Upper lobe of left lung (tissue), 6 donors: ENCODE measurements around the gene NUP188. TPM values are rescaled to one million over a fixed set of nuclear protein-coding genes. Genes with fewer than 3 reads are reported as not detected.

Experiments
- ATAC-seq, 2 donors: fragments of 200-7000 bp; cut with Tn5 transposase; one replicate each; pipeline ENCODE4 v1.9.1; 2022; ENCODE audit warnings: mild to moderate bottlenecking in 2 of 2, moderate library complexity in 2 of 2; ENCODE audit not compliant: low FRiP score in 2 of 2
- DNase-seq, 2 donors: peaks; one replicate each; pipeline ENCODE4 v3.0.0-alpha.2; 2019 to 2020
- H3K27ac ChIP-seq, 4 donors: fragments of 200-600 bp; sonication (generic); one replicate each; pipeline ENCODE4 v1.5.1; 2016 to 2019
- H3K27me3 ChIP-seq, 4 donors: fragments of 200-600 bp; sonication (generic); one replicate each; pipeline ENCODE4 v1.5.1; 2017 to 2019
- H3K36me3 ChIP-seq, 4 donors: fragments of 200-600 bp; sonication (generic); one replicate each; pipeline ENCODE4 v1.5.1; 2016 to 2019
- H3K4me1 ChIP-seq, 4 donors: fragments of 200-600 bp; sonication (generic); one replicate each; pipeline ENCODE4 v1.5.1; 2018 to 2019
- H3K4me3 ChIP-seq, 4 donors: fragments of 200-600 bp; sonication (generic); one replicate each; pipeline ENCODE4 v1.5.1; 2017 to 2019; ENCODE audit warnings: mild to moderate bottlenecking in 2 of 4, moderate library complexity in 1 of 4
- H3K9me3 ChIP-seq, 4 donors: fragments of 200-600 bp; sonication (generic); one replicate each; pipeline ENCODE4 v1.5.1; 2018 to 2019
- CTCF ChIP-seq, 6 experiments: fragments of 450-650 bp in 4 of 6; fragments of 200-600 bp in 2 of 6; sonication (generic) in 2 of 6; IDR thresholded peaks; one replicate each; pipeline ENCODE4 v1.5.1; 2016 to 2019; ENCODE audit warnings: antibody characterized with exemption in 6 of 6
- EP300 ChIP-seq, 4 donors: sonication (generic); formaldehyde crosslinking; IDR thresholded peaks; one replicate each; pipeline ENCODE4 v1.5.1; 2017; ENCODE audit warnings: antibody characterized with exemption in 4 of 4, control low read depth in 2 of 4
- POLR2A ChIP-seq, 4 donors: fragments of 450-650 bp; IDR thresholded peaks; one replicate each; pipeline ENCODE4 v1.5.1; 2016 to 2017; ENCODE audit warnings: antibody characterized with exemption in 4 of 4, mild to moderate bottlenecking in 2 of 4
- POLR2AphosphoS5 ChIP-seq, 2 donors: sonication (generic); formaldehyde crosslinking; IDR thresholded peaks; one replicate each; pipeline ENCODE4 v1.5.1; 2017; ENCODE audit warnings: antibody characterized with exemption in 2 of 2
- WGBS, 2 donors: methylation state at CpG; one replicate each; pipeline ENCODE4 v1.1.5; 2017 to 2018; 5-methylcytosine and 5-hydroxymethylcytosine counted together
- total RNA-seq, 6 donors: library from RNA; depleted of rRNA in 4 of 6; stranded (reverse); fragments of >200 nt in 4 of 6; gene quantifications; one replicate each; pipeline versions ENCODE4 v1.1.0 to v1.2.1, GENCODE V29; 2016 to 2021
- donor health status: DM: no; HTN: no; CAD: no; lungs with moderate emphysema.
- donor health status: DM: no; HTN: yes; CAD: no; lungs with severe emphysema.

NUP188 gene
- total RNA-seq, 6 donors from 2014 or later, result 30.4 to 225 (median 50.1) TPM

DNA sequence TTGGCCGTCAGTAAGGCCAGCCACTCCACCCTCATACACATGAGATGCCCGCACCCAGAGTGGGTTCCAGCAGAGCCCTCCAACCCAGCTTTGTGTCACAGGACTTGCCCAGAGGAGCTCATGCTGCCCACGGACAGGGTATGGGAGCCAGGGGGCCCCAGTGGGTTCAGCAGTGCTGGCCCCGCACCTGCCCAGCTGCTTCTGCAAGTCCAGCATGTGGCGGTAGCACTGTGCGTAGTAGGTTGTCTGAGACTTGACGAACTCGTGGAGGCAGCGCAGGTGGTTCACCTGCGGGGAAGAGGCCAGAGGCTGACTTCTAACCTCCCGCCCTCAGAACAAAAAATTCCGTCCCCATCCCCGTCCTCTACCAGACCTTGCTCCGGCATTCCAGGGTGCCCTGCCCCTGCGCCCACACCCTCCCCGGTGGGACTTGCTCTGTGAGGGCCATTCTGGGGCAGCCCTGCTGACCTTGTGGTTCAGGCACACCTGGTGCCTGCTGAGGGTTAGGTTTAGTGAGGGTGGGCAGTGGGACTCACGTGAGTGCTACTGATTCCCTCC lies 62.2 kb downstream of the NUP188 start:
- H3K27me3 ChIP-seq, result no peaks in the 10 kb centered on the region
- no peak overlapping the region for H3K4me3 ChIP-seq
- no peak overlapping the region for H3K27ac ChIP-seq
- 92 to 96% methylated on average over 15 to 16 of the region's 17 CpGs for WGBS, 2 donors
- H3K36me3 ChIP-seq, result peaks cover 29 to 97% (median 77%) of the 10 kb centered on the region in 4 donors
- ATAC-seq, result no peak
- no peaks in the 10 kb centered on the region for H3K9me3 ChIP-seq
- peak in 1 of 2 donors; percentile 61 for DNase-seq
- peaks cover 0 to 9% (median 5%) of the 10 kb centered on the region in 4 donors for H3K4me1 ChIP-seq
- TF ChIP-seq EP300 (IDR thresholded peaks at IDR 0.05), result no peak
- TF ChIP-seq POLR2AphosphoS5 (IDR thresholded peaks at IDR 0.05), result no peak
- TF ChIP-seq POLR2A (IDR thresholded peaks at IDR 0.05), result no peak
- TF ChIP-seq CTCF (IDR thresholded peaks at IDR 0.05), result no peak

DNA sequence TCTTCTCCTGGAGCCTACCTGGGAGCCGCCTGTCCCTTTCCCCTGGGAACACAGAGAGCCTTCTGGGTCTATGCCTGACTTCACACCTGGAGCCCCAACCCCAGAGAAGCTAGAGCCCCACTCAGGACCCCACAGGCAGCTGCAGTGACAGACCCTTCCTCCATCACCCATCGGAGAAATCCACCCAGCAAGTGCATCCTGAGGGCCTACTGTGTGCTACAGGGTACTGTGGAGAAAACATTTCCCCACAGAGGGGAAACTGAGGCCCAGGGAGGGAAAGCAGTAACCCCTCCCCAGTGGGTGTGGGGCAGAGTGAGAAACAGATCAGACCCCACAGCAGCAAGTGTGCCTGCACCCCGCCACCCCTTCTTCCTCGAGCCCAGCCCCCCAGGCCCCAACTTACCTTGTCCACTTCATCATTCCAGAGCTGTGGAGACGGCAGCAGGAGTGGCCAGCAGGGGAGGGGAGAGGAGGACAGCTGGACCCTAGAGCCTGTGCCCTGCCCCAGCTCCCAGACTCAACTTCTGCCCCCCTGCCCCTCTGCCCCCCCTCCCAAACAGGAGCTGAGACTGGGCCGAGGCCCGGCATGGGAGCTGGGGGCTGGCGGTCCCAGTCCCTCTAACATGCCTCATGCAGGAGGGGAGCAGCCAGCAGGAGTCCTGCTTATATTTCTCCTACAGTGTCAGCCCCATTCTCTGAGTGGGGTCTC lies 62.9 kb downstream of the NUP188 start:
- Histone ChIP-seq H3K27me3 (no peaks in the 10 kb centered on the region), H3K27ac (no peak overlapping the region), H3K36me3 (peaks cover 26 to 97% (median 72%) of the 10 kb centered on the region in 4 donors), H3K9me3 (no peaks in the 10 kb centered on the region), H3K4me3 (no peak overlapping the region), H3K4me1 (peaks cover 0 to 9% (median 5%) of the 10 kb centered on the region in 4 donors)
- TF ChIP-seq EP300 (IDR thresholded peaks at IDR 0.05) (no peak), POLR2A (IDR thresholded peaks at IDR 0.05) (no peak), POLR2AphosphoS5 (IDR thresholded peaks at IDR 0.05) (no peak), CTCF (IDR thresholded peaks at IDR 0.05) (no peak)
- WGBS, 2 donors, result 92 to 100% methylated on average over 1 to 8 of the region's 8 CpGs
- no peak for ATAC-seq
- DNase-seq, result peak in 1 of 2 donors; percentile 46

DNA sequence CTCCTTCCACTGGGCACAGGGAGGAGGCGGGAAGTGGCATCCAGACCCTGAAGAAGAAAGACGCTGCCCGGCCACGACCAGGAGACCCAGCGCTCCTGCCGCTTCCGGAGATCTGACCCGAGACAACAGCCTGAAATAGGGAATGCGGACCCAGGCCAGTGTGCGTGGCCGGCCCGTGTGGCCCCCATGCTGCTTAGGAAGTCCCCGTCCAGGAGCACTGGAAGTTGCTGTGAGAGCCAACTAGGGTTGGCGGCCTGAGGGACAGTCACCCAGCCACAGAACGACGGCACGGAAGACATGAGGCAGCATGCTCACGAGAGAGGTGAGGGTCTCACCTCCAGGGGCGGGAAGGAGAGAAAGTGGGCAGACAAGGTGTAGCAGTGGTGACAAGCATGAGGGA lies 63.7 kb downstream of the NUP188 start:
- Histone ChIP-seq H3K27ac (no peak overlapping the region), H3K9me3 (no peaks in the 10 kb centered on the region), H3K27me3 (no peaks in the 10 kb centered on the region), H3K36me3 (peaks cover 26 to 96% (median 64%) of the 10 kb centered on the region in 4 donors), H3K4me1 (peaks cover 0 to 9% (median 5%) of the 10 kb centered on the region in 4 donors), H3K4me3 (no peak overlapping the region)
- TF ChIP-seq POLR2A (IDR thresholded peaks at IDR 0.05) (no peak), CTCF (IDR thresholded peaks at IDR 0.05) (no peak), POLR2AphosphoS5 (IDR thresholded peaks at IDR 0.05) (no peak), EP300 (IDR thresholded peaks at IDR 0.05) (no peak)
- WGBS, 2 donors, result 93 to 95% methylated on average over 16 to 18 of the region's 19 CpGs
- DNase-seq (peak in 1 of 2 donors; percentile 79), ATAC-seq (no peak)

DNA sequence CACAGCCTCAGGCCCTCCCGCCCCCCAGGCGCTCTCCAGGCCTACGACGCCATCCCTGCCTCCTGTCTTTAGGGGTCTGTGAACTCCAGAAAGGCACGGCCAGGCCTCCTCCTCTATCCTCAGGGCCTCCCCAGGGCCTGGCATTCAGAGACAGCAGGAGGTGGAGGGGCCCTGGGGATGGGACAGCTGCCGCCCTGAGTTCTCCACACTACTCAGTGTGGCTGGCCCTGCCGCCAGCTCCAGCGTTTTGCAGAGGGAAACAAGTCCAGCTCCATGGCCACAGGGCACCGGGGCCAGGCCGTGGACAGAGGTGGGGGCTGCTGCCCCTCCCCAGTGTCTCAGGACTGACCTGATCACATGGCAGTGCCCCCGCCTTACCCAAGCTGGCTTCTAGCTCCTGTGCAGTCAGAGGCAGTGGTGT lies 64.3 kb downstream of the NUP188 start:
- TF ChIP-seq POLR2A (IDR thresholded peaks at IDR 0.05) (no peak), EP300 (IDR thresholded peaks at IDR 0.05) (no peak), CTCF (IDR thresholded peaks at IDR 0.05) (no peak), POLR2AphosphoS5 (IDR thresholded peaks at IDR 0.05) (no peak)
- no peak for ATAC-seq
- H3K9me3 ChIP-seq, result no peaks in the 10 kb centered on the region
- H3K27ac ChIP-seq, result no peak overlapping the region
- DNase-seq, result peak in 1 of 2 donors; percentile 72
- no peaks in the 10 kb centered on the region for H3K27me3 ChIP-seq
- peaks cover 0 to 4% (median 1%) of the 10 kb centered on the region in 4 donors for H3K4me1 ChIP-seq
- H3K36me3 ChIP-seq, result peaks cover 26 to 90% (median 59%) of the 10 kb centered on the region in 4 donors
- WGBS, 2 donors, result 93 to 96% methylated on average over 4 to 10 of the region's 11 CpGs
- no peak overlapping the region for H3K4me3 ChIP-seq
